Neutrophil (primary cell): Measurements from ENCODE around the gene TNP2.

Experiments used
- H3K27ac ChIP-seq: fragments of 200-600 bp; sonication (generic); 2 replicates; pipeline ENCODE4 v1.5.1; 2016; ENCODE audit warnings: mild to moderate bottlenecking, moderate library complexity
- H3K27me3 ChIP-seq: fragments of 200-600 bp; sonication (generic); 2 replicates; pipeline ENCODE4 v1.6.0; 2016; ENCODE audit warnings: mild to moderate bottlenecking
- H3K36me3 ChIP-seq: fragments of 200-600 bp; sonication (generic); 2 replicates; pipeline ENCODE4 v1.5.1; 2017
- H3K4me1 ChIP-seq, 2 experiments: fragments of 200-600 bp in 1 of 2; sonication (generic) in 1 of 2; 1 replicate in 1 of 2; 2 replicates in 1 of 2; pipeline versions ENCODE4 v1.5.1 to v1.6.1; 2013 to 2016; ENCODE audit warnings: low read depth in 1 of 2, low read length in 1 of 2, mild to moderate bottlenecking in 1 of 2, moderate library complexity in 1 of 2; ENCODE audit not compliant: control insufficient read depth in 1 of 2, insufficient read depth in 1 of 2
- H3K4me3 ChIP-seq, 2 experiments: fragments of 200-600 bp in 1 of 2; sonication (generic) in 1 of 2; 1 replicate in 1 of 2; 2 replicates in 1 of 2; pipeline ENCODE4 v1.5.1; 2013 to 2016; ENCODE audit warnings: low read depth in 1 of 2, low read length in 1 of 2, mild to moderate bottlenecking in 1 of 2, moderate library complexity in 1 of 2
- H3K9me3 ChIP-seq: fragments of 200-600 bp; sonication (generic); 2 replicates; pipeline ENCODE4 v1.5.1; 2016
- TF ChIP-seq, protein P1 (sequence below): fragments of 200-600 bp; sonication (generic); IDR thresholded peaks from 2 replicates; pipeline ENCODE4 v1.5.1; 2016; ENCODE audit warnings: antibody characterized with exemption

The TNP2 gene

GRCh38 chr16:11218604-11218962, 50.5 kb downstream of the TNP2 start:
- Histone ChIP-seq H3K27ac (no peak overlapping the region), H3K9me3 (no peaks in the 10 kb centered on the region), H3K36me3 (no peaks in the 10 kb centered on the region), H3K27me3 (peaks cover 5% of the 10 kb centered on the region), H3K4me3 (no peak overlapping the region), H3K4me1 (peaks cover 7 to 9% of the 10 kb centered on the region in 2 experiments)
- TF ChIP-seq, protein P1, sequence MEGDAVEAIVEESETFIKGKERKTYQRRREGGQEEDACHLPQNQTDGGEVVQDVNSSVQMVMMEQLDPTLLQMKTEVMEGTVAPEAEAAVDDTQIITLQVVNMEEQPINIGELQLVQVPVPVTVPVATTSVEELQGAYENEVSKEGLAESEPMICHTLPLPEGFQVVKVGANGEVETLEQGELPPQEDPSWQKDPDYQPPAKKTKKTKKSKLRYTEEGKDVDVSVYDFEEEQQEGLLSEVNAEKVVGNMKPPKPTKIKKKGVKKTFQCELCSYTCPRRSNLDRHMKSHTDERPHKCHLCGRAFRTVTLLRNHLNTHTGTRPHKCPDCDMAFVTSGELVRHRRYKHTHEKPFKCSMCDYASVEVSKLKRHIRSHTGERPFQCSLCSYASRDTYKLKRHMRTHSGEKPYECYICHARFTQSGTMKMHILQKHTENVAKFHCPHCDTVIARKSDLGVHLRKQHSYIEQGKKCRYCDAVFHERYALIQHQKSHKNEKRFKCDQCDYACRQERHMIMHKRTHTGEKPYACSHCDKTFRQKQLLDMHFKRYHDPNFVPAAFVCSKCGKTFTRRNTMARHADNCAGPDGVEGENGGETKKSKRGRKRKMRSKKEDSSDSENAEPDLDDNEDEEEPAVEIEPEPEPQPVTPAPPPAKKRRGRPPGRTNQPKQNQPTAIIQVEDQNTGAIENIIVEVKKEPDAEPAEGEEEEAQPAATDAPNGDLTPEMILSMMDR: no peak
